Measurements from ENCODE around the gene AQP10.

Gene AQP10

GRCh38 chr1:154326546-154327465 is 5.9 kb downstream of the AQP10 start:
- no peak; the same call in 1 of the 2 replicates for TF ChIP-seq EZH2phosphoT487 (IDR thresholded peaks at IDR 0.05; ENCODE audit: borderline replicate concordance, low read length)
- TF ChIP-seq, protein P1, sequence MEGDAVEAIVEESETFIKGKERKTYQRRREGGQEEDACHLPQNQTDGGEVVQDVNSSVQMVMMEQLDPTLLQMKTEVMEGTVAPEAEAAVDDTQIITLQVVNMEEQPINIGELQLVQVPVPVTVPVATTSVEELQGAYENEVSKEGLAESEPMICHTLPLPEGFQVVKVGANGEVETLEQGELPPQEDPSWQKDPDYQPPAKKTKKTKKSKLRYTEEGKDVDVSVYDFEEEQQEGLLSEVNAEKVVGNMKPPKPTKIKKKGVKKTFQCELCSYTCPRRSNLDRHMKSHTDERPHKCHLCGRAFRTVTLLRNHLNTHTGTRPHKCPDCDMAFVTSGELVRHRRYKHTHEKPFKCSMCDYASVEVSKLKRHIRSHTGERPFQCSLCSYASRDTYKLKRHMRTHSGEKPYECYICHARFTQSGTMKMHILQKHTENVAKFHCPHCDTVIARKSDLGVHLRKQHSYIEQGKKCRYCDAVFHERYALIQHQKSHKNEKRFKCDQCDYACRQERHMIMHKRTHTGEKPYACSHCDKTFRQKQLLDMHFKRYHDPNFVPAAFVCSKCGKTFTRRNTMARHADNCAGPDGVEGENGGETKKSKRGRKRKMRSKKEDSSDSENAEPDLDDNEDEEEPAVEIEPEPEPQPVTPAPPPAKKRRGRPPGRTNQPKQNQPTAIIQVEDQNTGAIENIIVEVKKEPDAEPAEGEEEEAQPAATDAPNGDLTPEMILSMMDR (IDR thresholded peaks at IDR 0.05; ENCODE audit: low read depth, low read length, poor library complexity, severe bottlenecking), result no peak
- H3K27me3 ChIP-seq (ENCODE audit: control insufficient read depth, low read length), result peaks cover 79% of the 10 kb centered on the region
- H3K36me3 ChIP-seq (ENCODE audit: control insufficient read depth, low read length), result no peaks in the 10 kb centered on the region
- peaks cover 46% of the 10 kb centered on the region for H3K4me1 ChIP-seq (ENCODE audit: control insufficient read depth, low read length)
- peaks cover 5% of the 10 kb centered on the region; the same call in 1 of the 2 replicates for H4K20me1 ChIP-seq (ENCODE audit: control insufficient read depth, insufficient read depth, low read depth, low read length)
- no peak overlapping the region for H3K4me3 ChIP-seq (ENCODE audit: low read length)
- no peaks in the 10 kb centered on the region for H3K9me3 ChIP-seq (ENCODE audit: control insufficient read depth, insufficient read depth, low read length)
- H3K27ac ChIP-seq (ENCODE audit: low read depth, low read length), result no peak overlapping the region
- no peaks in the 10 kb centered on the region for H3F3A ChIP-seq (ENCODE audit: control insufficient read depth, insufficient read depth)
- no peak overlapping the region for H3K4me2 ChIP-seq (ENCODE audit: low read length)
- no peaks in the 10 kb centered on the region for H3K79me2 ChIP-seq (ENCODE audit: control insufficient read depth, low read length)
- H3K9me2 ChIP-seq (replicated peaks; ENCODE audit: control insufficient read depth, low read length), result no peaks in the 10 kb centered on the region

DNA sequence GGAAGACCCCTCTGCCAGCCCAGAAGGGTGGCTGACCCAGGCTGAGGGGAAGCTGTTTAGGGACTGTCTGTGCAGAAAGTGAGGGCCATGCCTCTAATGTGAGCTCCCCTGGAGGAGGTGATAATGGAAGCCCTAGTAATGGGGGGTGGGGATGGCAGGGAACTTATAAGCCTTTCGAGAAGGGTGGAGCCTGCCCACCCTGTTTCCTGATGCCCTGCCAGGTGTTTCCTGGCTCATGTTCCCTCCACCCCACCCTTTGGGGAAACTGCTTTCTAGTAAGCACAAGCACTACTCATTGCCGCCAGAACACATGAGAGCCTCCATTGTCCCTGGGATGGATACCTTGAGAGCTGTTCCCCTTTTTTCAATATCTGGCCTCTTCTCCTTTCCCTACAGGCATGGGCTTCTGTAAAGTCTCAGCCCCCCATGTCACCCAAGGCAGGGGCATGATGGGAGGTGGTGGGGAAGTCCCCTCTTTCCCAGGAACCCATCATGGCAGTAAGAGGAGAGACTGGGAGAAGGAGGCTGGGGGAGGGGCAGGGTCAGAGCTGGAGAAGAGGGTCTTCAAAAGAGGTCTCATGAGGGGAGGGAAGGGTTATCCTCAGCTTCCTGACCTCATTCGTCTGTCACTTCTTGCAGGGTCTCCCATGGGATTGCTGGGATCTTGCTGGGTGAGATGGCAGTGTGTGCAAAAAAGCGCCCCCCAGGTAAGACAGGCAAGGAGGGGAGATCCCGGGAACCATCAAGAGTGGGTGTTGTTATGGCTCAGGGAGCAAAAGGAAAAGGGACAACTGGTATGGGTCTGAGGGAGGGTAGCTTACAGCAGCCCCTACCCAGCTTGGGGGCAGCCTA is 6.8 kb downstream of the AQP10 start:
- Histone ChIP-seq H3K9me2 (replicated peaks; ENCODE audit: control insufficient read depth, low read length) (no peaks in the 10 kb centered on the region), H3K4me3 (ENCODE audit: low read length) (peak overlapping the region; percentile 50), H3K4me2 (ENCODE audit: low read length) (peak overlapping the region; percentile 56), H3K4me1 (ENCODE audit: control insufficient read depth, low read length) (peaks cover 46% of the 10 kb centered on the region), H3K79me2 (ENCODE audit: control insufficient read depth, low read length) (no peaks in the 10 kb centered on the region), H4K20me1 (ENCODE audit: control insufficient read depth, insufficient read depth, low read depth, low read length) (peaks cover 5% of the 10 kb centered on the region; the same call in 1 of the 2 replicates), H3K27me3 (ENCODE audit: control insufficient read depth, low read length) (peaks cover 80% of the 10 kb centered on the region), H3K36me3 (ENCODE audit: control insufficient read depth, low read length) (no peaks in the 10 kb centered on the region), H3K9me3 (ENCODE audit: control insufficient read depth, insufficient read depth, low read length) (no peaks in the 10 kb centered on the region), H3F3A (ENCODE audit: control insufficient read depth, insufficient read depth) (no peaks in the 10 kb centered on the region), H3K27ac (ENCODE audit: low read depth, low read length) (no peak overlapping the region)
- TF ChIP-seq, protein P1 (IDR thresholded peaks at IDR 0.05; ENCODE audit: low read depth, low read length, poor library complexity, severe bottlenecking), result no peak
- no peak for TF ChIP-seq EZH2phosphoT487 (IDR thresholded peaks at IDR 0.05; ENCODE audit: borderline replicate concordance, low read length)

- no peaks in the 10 kb centered on the region for H3K36me3 ChIP-seq (ENCODE audit: control insufficient read depth, low read length)
- H3K4me1 ChIP-seq (ENCODE audit: control insufficient read depth, low read length), result peaks cover 46% of the 10 kb centered on the region
- peaks cover 73% of the 10 kb centered on the region for H3K27me3 ChIP-seq (ENCODE audit: control insufficient read depth, low read length)
- H3K4me2 ChIP-seq (ENCODE audit: low read length), result peak overlapping the region; percentile 56
- H3K9me3 ChIP-seq (ENCODE audit: control insufficient read depth, insufficient read depth, low read length), result no peaks in the 10 kb centered on the region
- peak overlapping the region; percentile 50 for H3K4me3 ChIP-seq (ENCODE audit: low read length)
- H3K79me2 ChIP-seq (ENCODE audit: control insufficient read depth, low read length), result no peaks in the 10 kb centered on the region
- H4K20me1 ChIP-seq (ENCODE audit: control insufficient read depth, insufficient read depth, low read depth, low read length), result peaks cover 5% of the 10 kb centered on the region; the same call in 1 of the 2 replicates
- H3F3A ChIP-seq (ENCODE audit: control insufficient read depth, insufficient read depth), result no peaks in the 10 kb centered on the region
- TF ChIP-seq EZH2phosphoT487 (IDR thresholded peaks at IDR 0.05; ENCODE audit: borderline replicate concordance, low read length), result peak; percentile 48; the same call in 1 of the 2 replicates
- TF ChIP-seq, protein P1 (IDR thresholded peaks at IDR 0.05; ENCODE audit: low read depth, low read length, poor library complexity, severe bottlenecking), result no peak
- no peaks in the 10 kb centered on the region for H3K9me2 ChIP-seq (replicated peaks; ENCODE audit: control insufficient read depth, low read length)
- no peak overlapping the region for H3K27ac ChIP-seq (ENCODE audit: low read depth, low read length)
Observed at GRCh38 chr1:154328318-154329151, 7.6 kb downstream of the AQP10 start.

All from DOHH2 (cell line).